Ovary (tissue), 3 donors: ENCODE results near the gene NNAT.

Source experiments
- CTCF ChIP-seq, 3 donors: fragments of 450-650 bp in 2 of 3; fragments of 200-600 bp in 1 of 3; IDR thresholded peaks; one replicate each; pipeline versions ENCODE4 v1.5.1 to v1.8.0; 2016 to 2022; ENCODE audit warnings: antibody characterized with exemption in 3 of 3, mild to moderate bottlenecking in 1 of 3
- POLR2A ChIP-seq: fragments of 450-650 bp; IDR thresholded peaks from one replicate; pipeline ENCODE4 v1.6.1; 2017; ENCODE audit warnings: antibody characterized with exemption, mild to moderate bottlenecking, moderate library complexity
- donor health status: DM: no; HTN: no; CAD: no.

- TF ChIP-seq CTCF (IDR thresholded peaks at IDR 0.05), result no peak
- no peak for TF ChIP-seq POLR2A
Observed at GRCh38 chr20:37510226-37510625, 10.8 kb upstream of the NNAT start.
